ENCODE results near the gene LKAAEAR1. TPM values are rescaled to one million over a fixed set of nuclear protein-coding genes. Genes with fewer than 3 reads are reported as not detected.

Gene LKAAEAR1
- total RNA-seq, 1 donor from 2014 or later, result not detected

DNA sequence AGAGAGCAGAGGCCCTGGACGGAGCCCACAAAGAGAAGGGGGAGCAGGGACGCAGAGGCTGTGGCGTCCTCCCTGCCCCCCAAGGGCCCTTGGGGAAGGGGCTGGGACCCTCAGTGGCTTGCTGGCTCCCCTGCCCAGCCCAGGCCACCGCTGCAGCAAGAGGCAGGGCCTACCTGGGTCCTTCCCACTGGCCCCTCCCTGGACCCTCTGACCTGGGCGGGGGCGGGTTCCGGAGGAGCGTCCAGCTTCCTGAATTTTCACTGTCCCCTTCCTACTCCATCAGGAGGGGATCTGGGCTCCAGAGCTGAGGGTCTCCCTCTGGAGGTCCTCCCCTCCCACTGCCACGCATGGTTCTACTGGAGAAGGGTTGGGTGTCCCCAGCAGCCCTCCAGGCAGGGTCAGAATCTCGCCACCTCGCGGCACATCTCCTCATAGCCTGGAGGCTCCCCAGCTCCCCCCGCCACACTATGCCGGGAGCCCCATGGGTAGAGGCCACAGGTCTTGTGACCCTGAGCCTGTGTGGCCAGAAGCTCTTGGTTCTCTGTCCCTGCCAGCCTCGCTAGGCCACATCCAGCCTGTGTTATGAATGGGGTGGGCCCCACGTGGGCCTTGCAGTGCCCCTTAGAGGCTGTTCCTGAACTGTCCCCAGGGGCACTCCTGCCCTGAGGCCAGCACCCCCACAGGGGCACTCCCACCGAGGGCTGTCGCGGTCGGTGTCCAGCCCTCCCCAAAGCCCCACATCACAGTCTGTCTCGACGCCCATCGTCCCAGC lies 33.8 kb downstream of the LKAAEAR1 start:
- no peak for DNase-seq

GRCh38 chr20:64049878-64050260 lies 34.3 kb downstream of the LKAAEAR1 start:
- DNase-seq, result no peak

DNA sequence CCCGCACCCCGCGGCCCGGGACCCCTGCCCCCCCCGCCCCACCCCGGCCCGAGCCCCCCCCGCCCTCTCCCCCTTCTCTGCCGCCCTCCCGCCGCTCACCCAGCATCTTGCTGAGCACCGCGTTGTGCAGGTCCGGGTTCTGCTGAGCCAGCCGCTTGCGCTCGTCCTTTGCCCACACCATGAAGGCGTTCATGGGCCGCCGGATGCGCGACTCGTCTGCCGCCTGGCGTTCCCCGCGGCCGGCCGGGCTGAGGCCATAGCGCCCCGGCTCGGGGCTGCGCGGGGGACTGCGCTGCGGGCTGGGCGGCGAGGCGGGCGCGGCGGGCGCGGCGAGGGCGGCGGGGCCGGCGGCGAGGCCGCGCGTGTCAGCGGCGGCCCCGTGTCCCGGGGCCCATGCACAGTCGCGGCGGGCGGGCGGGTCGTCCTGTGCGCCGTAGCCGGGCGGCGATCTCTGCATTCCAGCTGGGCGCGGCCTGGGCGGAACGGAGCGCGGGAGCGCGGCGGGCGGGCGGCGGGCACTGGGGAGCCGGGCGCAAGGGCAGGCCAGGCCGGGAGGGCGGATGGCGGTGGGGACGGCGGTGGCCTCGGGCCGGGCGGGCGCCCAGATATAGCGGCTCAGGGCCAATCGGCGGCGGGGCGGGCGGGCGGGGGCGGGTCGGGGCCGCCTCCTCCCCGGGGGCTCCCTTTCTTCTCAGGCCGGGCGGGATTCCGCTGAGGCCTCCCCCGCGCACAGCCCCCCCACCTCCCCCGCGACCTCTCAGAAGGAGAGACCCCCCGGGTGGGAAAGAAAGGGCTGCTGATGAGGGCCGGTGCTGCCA lies 34.9 kb downstream of the LKAAEAR1 start, which contains the start of gene SOX18:
SOX18 (minus strand) TSS at position 580 of the 818 bp plus-strand sequence; CDS start at position 457, 123 bp downstream.
- DNase-seq, result no peak

DNA sequence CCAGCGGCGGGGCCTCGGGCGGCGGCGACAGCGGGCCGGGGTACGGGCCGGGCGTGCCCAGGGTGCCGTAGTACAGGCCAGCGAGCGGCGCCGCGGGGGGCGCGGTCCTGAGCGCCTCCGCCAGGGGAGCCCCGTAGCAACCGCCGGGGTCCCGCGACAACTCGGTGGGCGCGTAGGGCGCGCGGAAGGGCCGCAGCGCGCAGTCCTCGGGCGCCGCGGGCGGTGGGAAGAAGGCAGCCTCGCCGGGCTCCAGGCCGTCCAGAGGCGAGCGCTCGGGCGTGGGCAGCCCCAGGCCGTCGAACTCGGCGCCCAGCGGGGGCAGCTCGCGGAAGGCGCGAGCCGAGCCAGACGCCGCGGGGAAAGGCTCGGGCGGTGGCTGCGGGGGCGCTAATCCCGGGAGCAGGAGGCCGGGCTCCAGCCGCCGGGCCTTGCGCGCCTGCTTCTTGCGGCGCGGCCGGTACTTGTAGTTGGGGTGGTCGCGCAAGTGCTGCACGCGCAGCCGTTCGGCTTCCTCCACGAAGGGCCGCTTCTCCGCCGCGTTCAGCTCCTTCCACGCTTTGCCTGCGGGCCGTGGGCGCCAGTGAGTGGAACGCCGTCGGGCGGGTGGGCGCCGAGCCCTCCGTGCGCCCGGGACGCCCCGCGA lies 35.7 kb downstream of the LKAAEAR1 start:
- no peak for DNase-seq

DNA sequence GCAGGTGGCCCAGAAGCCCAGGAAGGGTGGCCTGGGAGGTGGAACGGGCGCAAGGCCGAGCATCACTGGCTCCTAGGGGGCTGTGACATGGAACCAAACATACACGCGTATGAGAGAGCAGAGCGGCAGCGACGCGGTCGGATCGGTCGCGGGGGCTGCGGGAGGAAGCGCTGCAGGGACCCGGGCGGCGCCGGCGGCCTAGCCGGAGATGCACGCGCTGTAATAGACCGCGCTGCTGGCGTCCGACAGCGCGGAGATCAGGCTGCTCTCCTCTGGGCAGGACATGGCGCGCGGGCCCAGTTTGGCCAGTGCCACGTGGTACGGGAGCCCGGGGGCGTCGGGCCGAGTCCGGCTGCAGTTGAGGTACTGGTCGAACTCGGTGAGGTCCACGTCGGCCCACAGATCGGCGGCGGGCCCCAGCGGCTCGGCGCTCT lies 36.2 kb downstream of the LKAAEAR1 start:
- DNase-seq, result no peak

DNA sequence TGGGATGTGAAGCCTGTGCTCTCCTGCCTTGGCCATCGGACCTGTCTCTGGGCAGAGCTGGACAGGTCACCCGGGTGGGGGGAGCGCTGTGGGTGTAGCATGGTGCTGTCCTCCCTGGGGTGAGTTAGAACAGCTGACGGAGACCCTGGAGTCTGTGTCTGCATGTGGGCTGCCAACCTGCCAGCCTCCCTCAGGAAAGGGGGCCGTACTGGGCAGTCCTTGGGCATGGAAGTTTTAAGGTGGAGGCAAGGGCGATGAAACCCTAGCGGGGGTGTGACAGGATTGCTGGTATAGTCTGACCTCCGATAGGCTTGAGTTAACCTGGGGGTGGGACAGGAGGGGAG lies 37.2 kb downstream of the LKAAEAR1 start:
- no peak for DNase-seq

DNA sequence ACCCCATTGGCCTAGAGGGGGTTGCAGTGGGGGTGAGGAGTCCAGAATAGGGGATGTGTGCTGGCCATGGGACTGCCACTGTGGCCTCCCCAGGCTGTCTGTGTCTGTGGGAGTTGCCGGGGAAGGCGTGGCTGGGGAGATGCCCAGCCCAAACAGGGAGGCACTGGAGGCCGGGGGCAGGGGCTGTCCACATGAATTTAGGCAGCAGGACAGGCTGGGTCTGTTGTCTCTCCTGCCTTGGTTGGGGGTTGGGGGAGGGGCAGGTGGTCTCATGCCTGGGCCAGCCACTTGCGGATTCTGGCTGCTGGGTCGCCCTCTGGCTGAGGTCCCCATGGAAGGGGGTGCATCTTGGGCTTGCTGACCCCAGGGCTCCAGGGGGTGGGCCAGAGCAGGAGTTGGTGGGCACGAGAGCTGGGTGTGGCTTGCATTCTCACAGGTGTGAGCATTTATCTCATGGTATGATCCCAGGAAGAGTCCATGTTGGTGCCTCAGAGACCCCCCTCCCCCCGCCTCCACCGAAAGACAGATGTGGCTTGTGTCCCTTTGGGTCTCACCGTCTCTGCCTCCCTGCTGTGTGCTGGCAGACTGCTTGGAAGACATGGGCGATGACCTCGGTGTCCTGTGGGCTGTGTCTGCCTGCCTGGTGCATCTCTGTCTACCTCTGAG lies 38.7 kb downstream of the LKAAEAR1 start:
- DNase-seq, result no peak

GRCh38 chr20:64044484-64045247 lies 39.5 kb downstream of the LKAAEAR1 start:
- DNase-seq, result no peak

- no peak for DNase-seq
These were observed 40.4 kb downstream of the LKAAEAR1 start for GRCh38 chr20:64043768-64044167.

DNA sequence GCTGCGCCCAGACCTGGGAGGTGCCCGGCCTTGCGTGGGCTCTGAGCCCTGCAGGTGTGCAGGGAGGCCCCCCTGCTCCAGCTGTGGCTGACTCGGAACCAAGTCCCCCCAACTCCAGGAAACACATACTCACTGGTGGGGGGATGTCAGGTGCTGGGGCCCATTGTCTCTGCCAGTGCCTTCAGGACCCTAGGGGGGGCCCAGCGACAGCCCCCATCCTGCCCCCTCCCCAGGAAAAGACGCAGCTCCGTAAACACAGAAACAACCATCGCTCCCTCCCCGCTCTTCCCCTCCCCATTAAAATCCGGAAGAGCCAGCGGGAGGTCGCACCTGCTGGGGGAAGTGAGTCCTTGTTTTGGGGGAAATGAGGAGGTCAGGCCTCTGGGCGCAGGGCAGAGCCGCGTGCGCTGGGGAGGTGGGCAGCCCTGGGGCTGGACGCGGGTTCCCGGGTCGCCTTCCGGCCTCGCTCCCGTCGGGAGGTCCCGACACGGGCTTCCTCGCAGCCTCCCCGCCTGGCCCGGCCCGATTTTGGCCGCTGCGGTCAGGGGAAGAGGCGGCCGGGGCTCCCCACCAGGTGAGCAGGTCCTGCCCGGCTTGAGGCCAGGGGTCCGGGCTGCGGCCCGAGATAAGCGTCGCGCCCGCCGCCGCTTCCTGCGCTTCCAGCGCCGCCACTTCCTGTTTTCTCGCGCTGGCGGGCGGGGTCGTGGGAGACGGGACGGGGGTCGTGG lies 42.0 kb downstream of the LKAAEAR1 start:
- no peak for DNase-seq

GRCh38 chr20:64041781-64042053 lies 42.5 kb downstream of the LKAAEAR1 start:
- no peak for DNase-seq

- DNase-seq, result no peak
These were observed 43.0 kb downstream of the LKAAEAR1 start for GRCh38 chr20:64041040-64041780.

DNA sequence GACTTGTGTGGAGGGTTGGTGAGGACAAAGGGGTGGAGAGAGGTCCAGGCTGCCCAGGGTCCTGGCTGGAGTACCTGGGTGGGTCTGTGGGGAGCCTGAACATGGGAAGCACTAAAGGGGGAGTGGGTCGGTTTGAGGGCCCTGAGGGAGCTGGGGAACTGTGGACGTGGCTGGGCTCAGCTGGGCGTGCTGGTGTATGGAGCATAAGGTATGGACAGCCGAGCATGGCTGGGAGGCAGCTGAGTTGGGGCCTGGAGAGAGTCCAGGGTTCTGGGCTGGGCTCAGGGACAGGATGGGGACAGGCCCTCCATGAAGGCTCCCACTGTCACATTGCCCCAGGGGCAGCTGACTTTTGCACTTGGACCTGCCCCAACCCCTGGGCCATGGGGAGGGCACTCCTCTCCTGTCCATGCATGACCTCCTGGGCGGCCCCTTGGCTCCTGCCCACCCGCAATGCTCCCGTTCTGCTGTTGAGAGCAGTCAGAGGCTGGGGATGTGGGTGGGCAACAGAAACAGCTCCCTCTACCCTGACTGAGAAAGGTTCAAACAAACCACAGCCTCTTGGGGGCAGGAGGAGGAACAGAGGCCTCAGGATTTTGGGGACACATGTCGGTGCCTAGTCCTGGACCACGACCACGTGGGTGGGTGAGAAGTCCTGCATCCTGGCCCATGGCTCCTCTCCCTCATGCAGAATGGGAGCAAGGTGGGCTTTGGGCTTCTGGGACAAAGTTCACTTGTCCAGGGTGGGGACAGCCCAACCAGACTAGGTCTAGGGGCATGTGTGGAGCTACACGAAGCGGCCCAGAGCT lies 43.8 kb downstream of the LKAAEAR1 start:
- no peak for DNase-seq

- DNase-seq, result no peak
These were observed 44.7 kb downstream of the LKAAEAR1 start for GRCh38 chr20:64039293-64040160.

GRCh38 chr20:64038565-64039292 lies 45.5 kb downstream of the LKAAEAR1 start:
- DNase-seq, result peak; percentile 76

- no peak for DNase-seq
These were observed 46.0 kb downstream of the LKAAEAR1 start for GRCh38 chr20:64038224-64038564.

GRCh38 chr20:64037498-64038213 lies 46.5 kb downstream of the LKAAEAR1 start:
- no peak for DNase-seq

All from tongue (tissue), 2 donors.